Testis (tissue), 3 donors: ENCODE results near the gene METAP1D. TPM values are rescaled to one million over a fixed set of nuclear protein-coding genes. Genes with fewer than 3 reads are reported as not detected.

ENCODE experiments used
- DNase-seq: peaks from one replicate; pipeline ENCODE4 v3.0.0-alpha.2; 2019
- H3K27ac ChIP-seq, 2 donors: fragments of 200-600 bp; sonication (generic); one replicate each; pipeline ENCODE4 v1.5.1; 2019
- H3K27me3 ChIP-seq: fragments of 200-600 bp; sonication (generic); one replicate; pipeline ENCODE4 v1.5.1; 2019
- H3K36me3 ChIP-seq: fragments of 200-600 bp; sonication (generic); one replicate; pipeline ENCODE4 v1.5.1; 2017; ENCODE audit warnings: low read depth; ENCODE audit errors: missing control alignments
- H3K4me1 ChIP-seq: fragments of 200-600 bp; sonication (generic); one replicate; pipeline ENCODE4 v1.5.1; 2019
- H3K4me3 ChIP-seq, 2 donors: fragments of 200-600 bp; sonication (generic); one replicate each; pipeline ENCODE4 v1.5.1; 2017 to 2019
- H3K9me3 ChIP-seq: fragments of 200-600 bp; sonication (generic); one replicate; pipeline ENCODE4 v1.5.1; 2017
- CTCF ChIP-seq, 3 experiments: fragments of 450-650 bp in 2 of 3; fragments of 200-600 bp in 1 of 3; sonication (generic) in 1 of 3; IDR thresholded peaks; one replicate each; pipeline ENCODE4 v1.5.1; 2016 to 2019; ENCODE audit warnings: antibody characterized with exemption in 3 of 3, mild to moderate bottlenecking in 2 of 3, moderate library complexity in 1 of 3
- POLR2A ChIP-seq: fragments of 450-650 bp; IDR thresholded peaks from one replicate; pipeline ENCODE4 v1.6.1; 2017; ENCODE audit warnings: antibody characterized with exemption, mild to moderate bottlenecking, moderate library complexity
- WGBS, 2 donors: methylation state at CpG; one replicate each; pipeline ENCODE4 v1.1.5; 2018; 5-methylcytosine and 5-hydroxymethylcytosine counted together
- intact Hi-C: fragments of 100-400 bp; cut with DNase I; formaldehyde crosslinking; loops from one replicate; pipeline ENCODE4 v1.15.1; 2023; ENCODE audit warnings: low total_unique reads
- polyA plus RNA-seq: library from polyadenylated mRNA; stranded (reverse); fragments of 350-450 nt; fragmentation: Illumina TruSeq; extraction: RNeasy Lipid Tissue Mini Kit (QIAGEN cat#74804); gene quantifications from one replicate; pipeline ENCODE4 v1.2.3, GENCODE V29; 2014; ENCODE audit warnings: low read depth, low replicate concordance; ENCODE audit not compliant: insufficient read depth
- total RNA-seq, 2 donors: library from RNA; depleted of rRNA; stranded (reverse); fragments of >200 nt; gene quantifications; one replicate each; pipeline ENCODE4 v1.2.3, GENCODE V29; 2016

METAP1D gene
- total and polyA plus RNA-seq, 3 donors from 2014 or later: 4.5 to 15.3 (median 13.6) TPM

GRCh38 chr2:172091761-172092566, 92.2 kb downstream of the METAP1D start:
- 17 to 23% methylated on average over 11 of the region's 11 CpGs for WGBS, 2 donors
- TF ChIP-seq CTCF (IDR thresholded peaks at IDR 0.05): no peak
- intact Hi-C loops: no loop called here
- no peak for DNase-seq
- Histone ChIP-seq H3K36me3 (no peaks in the 10 kb centered on the region), H3K27me3 (no peaks in the 10 kb centered on the region), H3K4me3 (no peak overlapping the region), H3K9me3 (no peaks in the 10 kb centered on the region), H3K27ac (no peak overlapping the region), H3K4me1 (peaks cover 14% of the 10 kb centered on the region)

- TF ChIP-seq CTCF (IDR thresholded peaks at IDR 0.05) (no peak), POLR2A (no peak)
- Histone ChIP-seq H3K27me3 (no peaks in the 10 kb centered on the region), H3K4me1 (peaks cover 14% of the 10 kb centered on the region), H3K4me3 (no peak overlapping the region), H3K27ac (no peak overlapping the region), H3K36me3 (no peaks in the 10 kb centered on the region), H3K9me3 (no peaks in the 10 kb centered on the region)
- DNase-seq: no peak
- intact Hi-C loops: no loop called here
- WGBS, 2 donors: 13 to 17% methylated on average over 19 of the region's 19 CpGs
These were observed 93.1 kb downstream of the METAP1D start for GRCh38 chr2:172092716-172093415.

DNA sequence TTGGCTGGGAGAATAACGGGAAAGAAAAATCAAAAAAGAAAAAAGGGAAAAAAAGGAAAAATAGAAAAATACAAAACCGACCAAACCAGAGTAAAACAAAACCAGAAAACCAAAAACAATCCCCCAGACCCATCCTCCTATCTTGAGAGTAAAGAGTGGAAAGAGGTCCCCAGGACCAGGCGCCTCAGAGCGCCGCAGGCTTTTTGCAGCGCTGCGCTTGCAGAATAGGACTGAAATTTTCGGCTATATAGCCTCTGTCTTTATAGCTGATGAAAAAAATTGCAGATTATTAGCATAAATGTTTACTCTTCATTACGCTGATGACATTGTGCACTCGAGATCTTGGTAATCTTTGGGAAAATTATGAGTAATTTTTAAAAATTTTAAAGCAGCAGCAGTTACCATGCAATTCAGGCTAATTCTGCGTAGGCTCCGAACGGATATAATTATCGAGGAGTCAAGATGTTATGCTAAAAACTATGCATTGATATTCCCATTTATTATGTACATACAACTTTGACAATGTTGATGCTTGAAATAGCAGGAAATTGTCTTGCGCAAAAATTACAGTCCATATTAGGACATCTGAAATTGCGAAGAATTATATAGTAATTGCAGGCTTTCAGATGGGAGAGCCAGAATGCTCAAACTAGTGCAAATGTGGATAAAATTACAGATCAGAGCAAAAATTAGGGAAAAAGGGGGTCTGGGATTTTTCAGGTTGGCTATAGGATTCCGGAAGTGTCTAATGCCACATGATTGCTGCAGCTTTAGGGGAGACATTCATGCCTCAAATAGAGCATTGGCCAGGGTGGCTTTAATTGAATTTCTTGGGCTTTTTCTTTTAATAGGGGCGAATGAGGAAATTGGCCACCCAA, 93.9 kb downstream of the METAP1D start:
- Histone ChIP-seq H3K4me3 (no peak overlapping the region), H3K27ac (no peak overlapping the region), H3K36me3 (no peaks in the 10 kb centered on the region), H3K9me3 (no peaks in the 10 kb centered on the region), H3K4me1 (peaks cover 14% of the 10 kb centered on the region), H3K27me3 (no peaks in the 10 kb centered on the region)
- intact Hi-C loops: no loop called here
- 15 to 20% methylated on average over 18 of the region's 18 CpGs for WGBS, 2 donors
- TF ChIP-seq POLR2A: no peak
- no peak for TF ChIP-seq CTCF (IDR thresholded peaks at IDR 0.05)
- DNase-seq: no peak

- Histone ChIP-seq H3K36me3 (no peaks in the 10 kb centered on the region), H3K9me3 (no peaks in the 10 kb centered on the region), H3K27ac (no peak overlapping the region), H3K4me1 (peaks cover 14% of the 10 kb centered on the region), H3K27me3 (no peaks in the 10 kb centered on the region), H3K4me3 (peak overlapping the region; percentile 10 to 29)
- DNase-seq: no peak
- intact Hi-C loops: no loop called here
- no peak for TF ChIP-seq CTCF (IDR thresholded peaks at IDR 0.05)
- no peak for TF ChIP-seq POLR2A
- WGBS, 2 donors: 3 to 9% methylated on average over 18 to 56 of the region's 66 CpGs
These were observed 94.8 kb downstream of the METAP1D start for GRCh38 chr2:172094294-172095145.
